ENCODE results near the gene LZIC.
A peak's percentile ranks its signal among the peaks of the same experiment; 100 is the strongest.

LZIC gene

DNA sequence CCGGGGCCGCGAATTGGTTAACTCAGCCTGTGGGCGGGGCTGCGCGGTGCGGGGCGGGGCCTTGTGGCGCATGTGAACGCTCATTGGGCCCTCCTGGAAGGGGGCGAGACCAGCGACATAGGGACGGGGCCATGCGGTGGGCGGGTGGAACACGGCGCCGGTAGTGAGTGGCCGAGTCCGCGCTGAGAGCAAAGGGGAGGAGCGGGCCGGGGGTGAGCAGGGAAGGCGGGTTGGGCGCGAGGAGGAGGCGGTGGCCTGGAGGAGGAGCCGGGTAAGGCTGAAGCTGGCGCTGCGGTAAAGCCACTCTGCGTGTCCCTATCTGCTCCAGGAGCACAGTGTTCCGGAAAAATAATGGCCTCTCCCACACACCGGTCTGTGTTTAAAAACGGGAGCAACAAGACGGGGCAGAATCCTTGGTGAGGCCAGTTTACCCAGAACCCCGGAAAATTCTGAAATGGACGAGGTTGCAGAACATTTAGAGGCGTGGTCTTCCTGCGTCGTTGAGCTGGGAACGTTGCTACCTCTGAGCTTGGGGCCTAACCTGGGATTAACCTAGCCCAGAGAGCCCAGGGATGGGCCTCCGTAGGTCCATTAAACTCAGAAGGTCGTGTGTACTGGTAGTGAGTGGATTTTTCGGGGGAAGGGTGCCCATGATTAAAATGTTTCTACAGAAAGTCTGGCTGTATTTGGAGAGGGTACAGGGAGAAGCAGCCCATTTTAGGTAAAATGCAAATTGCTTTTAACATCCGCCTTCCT lies 32.6 kb downstream of the LZIC start:
- peak; percentile 100 for DNase-seq (ENCODE audit: low read depth)

DNA sequence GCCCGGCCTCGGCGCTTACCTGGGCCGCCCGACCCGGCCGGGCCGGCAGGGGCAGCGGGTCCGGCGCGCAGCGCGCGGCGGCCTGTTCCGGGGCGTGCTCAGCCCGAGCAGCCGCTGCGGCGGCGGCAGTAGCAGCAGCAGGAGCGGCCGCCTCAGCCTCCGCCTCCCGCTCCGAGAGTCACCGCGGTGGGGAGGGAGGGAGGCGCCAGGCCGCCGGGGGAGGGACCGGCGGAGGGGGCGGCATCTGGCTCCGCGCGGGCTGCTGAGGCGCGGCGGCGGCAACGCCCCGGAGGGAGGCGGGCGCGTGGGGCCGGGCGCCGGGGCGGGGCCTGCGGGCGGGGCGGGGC lies 33.1 kb downstream of the LZIC start, which contains the start of gene CTNNBIP1:
CTNNBIP1 (minus strand) TSS at position 194 of the 347 bp plus-strand sequence. CDS start 38,205 bp downstream, outside the sequence.
- DNase-seq (ENCODE audit: low read depth), result no peak

DNA sequence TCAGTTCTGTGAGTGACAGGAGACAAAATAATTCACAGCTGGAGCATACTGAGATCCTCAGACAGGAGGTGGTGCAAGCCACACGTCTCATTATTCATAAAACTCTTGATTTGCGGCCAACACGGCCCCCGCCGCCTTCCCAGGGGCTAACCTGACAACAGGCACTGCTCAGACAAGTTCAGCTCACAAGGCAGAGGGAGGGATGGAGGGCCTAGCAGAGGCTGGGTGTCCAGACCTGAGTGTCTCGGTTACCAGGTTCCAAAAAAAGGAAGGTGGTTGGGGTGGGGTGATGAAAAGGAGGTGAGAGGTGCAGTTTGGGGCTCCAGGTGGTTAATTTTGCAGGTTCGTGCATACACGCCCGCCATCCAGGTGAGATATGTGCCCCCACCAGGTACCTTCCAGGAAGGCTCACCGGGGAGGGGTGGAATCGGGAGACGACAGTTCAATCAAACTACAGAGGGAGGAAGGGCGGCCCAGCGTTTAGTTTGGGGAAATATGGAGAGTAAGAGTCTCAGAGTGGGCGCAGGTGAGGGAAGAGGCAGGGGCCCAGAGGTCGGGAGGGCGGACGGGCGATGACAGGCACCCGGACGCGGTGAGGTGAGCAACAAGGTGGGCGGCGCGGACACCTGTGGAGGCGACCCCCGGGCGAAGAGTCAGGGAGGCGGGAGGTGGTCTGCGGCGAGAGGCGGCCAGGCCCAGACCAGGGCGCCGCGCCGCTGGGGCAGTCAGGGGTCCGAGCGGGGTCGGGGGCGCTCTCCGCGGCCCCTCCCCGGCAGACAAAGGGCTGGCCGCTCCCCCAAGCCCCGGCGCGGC lies 33.8 kb downstream of the LZIC start:
- DNase-seq (ENCODE audit: low read depth), result no peak

DNA sequence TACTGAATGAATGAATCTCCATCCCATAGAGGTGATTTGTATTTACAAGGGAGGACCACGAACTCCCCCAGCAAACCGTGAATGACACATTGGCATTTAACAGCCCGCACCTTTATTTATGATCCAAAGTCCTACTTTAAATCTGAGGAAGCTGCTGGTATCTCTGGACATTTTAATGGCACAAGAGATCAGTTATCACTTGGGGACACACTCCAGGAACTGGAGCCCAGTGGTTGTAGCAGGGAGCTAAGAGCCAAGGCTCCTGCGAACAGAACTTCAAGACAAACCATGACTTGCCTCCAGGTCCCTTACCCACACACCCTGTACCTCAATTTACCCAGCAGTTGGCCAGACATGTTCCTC lies 34.3 kb downstream of the LZIC start:
- DNase-seq (ENCODE audit: low read depth), result no peak

DNA sequence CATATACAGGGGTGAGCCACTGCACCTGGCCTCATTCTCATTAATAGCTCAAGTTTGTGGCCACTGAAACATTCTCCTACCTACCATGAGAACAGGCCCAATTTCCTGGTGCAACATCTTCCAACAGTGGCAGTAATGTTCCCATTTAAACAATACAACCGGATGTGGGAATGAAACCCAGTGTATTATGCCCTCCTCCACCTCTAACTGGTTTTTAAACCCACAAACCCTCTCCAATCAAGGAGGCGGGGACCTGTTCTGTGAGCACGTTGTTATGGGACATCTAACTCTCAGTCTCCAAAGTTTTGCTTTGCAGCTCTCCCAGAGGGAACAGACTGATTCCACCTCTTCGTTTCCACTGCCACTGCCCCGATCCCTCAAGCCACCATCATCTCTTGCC lies 35.8 kb downstream of the LZIC start:
- DNase-seq (ENCODE audit: low read depth), result no peak

DNA sequence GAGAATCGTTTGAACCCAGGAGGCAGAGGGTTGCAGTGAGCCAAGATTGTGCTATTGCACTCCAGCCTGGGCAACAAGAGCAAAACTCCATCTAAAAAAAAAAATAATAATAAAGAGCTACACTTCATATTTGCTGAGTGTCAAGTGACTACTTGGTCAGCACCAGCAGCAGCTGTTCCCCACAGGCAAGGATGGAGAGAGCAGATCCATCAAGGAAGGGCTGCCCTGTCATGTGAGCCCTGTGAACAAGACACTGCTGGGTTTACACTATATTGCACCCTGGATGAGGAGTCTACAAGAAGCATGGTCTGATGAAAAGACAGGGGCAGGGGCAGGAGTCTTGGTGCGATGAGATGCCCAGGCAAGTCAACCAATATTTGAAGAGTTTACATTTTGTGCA lies 36.7 kb downstream of the LZIC start:
- no peak for DNase-seq (ENCODE audit: low read depth)

DNA sequence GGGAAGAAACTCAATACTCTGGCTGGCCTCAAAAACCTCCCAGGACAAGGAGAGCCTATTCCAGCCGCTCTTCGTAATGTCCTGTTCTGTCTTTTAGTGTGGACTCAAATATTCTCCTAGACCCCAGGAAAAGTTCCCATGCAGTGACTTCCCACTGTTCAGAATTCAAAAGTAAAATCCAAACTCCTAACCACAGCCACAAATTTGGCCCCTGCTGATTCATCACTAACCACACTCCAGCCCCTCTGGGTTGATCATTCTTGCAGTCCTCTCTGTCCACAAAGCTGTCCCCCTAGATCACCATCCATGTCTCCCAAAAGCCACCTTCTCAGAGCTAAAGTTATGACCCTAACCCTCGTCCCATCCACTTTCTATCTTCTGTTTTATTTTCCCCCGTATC lies 38.2 kb downstream of the LZIC start:
- DNase-seq (ENCODE audit: low read depth), result no peak

DNA sequence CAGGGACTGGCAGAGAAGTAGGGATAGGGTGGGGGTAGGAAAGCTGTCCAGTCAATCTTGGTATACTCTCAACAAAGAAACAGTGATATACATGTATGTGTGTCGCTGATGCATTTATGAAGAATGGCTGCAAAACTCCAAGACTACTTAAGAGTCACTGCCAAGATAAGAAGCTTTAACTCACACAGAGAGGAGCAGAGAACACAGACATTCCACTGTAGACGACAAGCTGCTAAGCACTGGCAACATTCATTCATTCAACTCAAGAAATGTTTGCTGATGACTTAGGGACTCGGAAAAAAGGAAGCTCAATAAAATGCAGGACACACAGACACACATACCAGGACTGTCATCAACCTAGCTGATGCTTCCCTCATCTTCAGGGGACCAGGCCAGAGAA lies 38.6 kb downstream of the LZIC start:
- no peak for DNase-seq (ENCODE audit: low read depth)

DNA sequence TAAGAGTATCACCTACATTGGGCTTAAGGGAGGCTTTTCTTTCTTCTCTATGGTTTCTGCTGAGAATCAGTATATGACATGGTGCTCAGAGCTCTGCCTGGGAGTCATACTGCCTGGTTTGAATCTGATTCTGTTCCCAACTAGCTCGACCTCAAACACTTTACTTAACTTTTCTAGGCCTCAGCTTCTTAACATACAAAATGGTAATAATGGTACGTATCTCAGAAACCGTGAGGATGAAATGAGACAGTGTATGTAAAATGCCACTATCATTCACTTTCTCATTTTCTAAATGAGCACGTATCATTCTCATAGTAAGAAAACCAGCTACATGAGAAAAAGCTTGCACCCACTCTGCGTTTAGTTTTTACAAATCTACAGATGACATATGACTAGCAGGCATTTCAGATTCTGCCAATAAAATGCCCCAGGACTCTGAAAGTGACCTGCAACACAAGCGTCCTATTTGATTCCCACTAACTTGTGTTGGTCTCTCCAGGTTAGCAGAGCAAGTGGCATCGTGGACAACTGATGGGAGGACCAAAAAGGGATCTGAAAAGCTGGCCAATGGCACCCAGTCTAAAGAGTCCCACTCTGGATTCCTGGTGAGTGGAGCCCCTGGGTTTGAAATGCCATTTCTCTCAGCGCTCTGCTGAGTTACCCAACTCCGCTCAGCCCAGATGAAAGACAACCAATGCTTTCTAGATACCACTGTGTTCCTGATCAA lies 39.2 kb downstream of the LZIC start:
- no peak for DNase-seq (ENCODE audit: low read depth)

DNA sequence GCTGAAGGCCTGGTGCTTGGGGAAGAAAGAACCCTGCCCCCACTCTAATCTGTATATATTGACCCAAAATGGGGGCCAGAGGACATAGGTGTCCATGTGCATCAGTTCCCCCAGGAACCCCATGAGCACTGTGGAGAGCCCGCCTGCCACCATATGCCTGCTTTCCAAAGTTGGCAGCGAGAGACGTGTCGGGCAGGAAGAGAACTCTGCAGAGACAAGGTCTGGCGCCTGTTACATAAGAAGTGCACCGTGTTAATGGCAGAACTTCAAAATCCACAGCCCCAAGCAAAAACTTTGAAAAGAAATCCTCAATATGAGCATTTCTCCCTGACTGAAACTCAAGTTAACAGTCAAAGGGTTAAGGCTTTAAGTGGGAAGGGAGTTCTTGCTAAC lies 41.1 kb downstream of the LZIC start:
- no peak for DNase-seq (ENCODE audit: low read depth)

DNA sequence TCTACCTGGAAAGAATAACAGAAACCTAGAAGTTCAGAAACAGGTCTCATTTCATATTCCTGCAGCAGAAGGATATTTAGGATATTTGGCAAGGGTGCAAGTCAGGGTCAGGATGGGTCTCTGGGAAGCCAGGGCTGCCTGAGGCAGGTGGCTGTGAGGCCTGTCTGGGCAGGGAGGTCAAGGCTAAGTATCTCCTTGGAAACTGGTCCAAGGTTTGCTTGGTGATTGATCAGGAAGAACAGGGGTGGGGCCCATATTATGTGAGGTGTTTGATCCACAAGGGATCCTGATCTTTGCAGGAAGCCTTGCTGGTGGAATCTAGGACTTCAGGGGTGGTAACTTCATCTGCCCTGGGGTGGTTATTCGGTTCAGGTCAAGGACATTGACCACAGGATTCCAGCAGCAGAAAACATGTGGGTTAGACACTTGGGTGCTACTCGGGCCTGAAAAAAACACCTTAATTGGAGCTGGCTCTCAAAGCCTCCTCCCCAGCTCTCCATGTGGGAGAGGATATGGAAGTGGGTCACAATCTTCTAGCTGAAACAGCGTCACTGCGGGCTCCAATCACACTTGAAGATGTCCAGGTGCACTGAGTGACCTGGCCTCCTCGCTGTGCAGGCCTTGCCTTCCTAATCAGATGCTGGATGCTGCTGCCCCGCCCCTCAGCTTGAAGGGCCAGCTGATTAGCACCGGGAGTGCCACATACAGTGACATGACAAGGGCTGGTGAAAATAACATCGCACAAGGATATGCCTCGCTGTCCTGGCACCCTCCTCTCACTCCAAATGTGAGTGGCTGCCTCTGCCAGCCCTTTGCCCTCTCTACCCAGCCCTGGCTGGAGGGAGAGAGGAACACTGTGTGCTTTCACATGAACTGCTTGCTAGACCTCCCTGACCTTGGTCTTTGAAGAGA lies 41.8 kb downstream of the LZIC start:
- DNase-seq (ENCODE audit: low read depth), result no peak

DNA sequence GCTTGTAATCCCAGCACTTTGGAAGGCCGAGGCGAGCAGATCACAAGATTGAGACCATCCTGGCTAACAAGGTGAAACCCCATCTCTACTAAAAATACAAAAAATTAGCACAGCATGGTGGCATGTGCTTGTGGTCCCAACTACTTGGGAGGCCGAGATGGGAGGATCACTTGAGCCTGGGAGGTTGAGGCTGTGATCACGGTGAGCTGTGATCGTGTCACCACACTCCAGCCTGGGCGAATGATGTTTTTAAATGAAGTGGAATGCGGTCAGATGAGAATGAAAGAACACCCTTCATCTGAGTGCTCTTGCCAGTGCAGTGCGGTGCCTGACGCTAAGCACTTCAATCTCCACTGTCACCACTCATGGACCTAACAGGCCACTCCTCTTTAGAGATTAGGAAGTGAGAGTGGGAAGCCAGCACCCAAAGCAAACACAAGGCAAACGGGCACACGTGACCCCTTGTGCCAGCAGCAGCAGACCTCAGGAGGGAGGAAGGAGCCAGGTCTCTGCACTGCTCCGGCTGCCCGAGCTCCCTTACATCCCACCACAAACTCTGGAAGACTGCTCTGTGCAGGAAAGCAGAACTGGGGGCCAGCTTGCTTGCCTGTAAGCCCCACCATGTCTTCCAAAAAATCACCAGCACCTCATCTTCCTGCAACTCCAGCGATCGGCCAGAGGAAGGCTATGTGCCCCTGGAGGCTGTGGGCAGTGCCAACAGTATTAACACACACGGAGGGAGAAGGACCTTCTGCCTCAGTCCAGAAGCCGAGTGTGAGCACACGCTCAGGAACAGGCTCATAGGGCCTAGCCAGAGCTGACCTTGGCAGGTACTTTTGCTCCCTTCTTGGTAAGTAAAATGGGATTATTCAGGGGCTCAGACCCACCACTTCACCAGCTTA lies 42.8 kb downstream of the LZIC start:
- DNase-seq (ENCODE audit: low read depth), result no peak

DNA sequence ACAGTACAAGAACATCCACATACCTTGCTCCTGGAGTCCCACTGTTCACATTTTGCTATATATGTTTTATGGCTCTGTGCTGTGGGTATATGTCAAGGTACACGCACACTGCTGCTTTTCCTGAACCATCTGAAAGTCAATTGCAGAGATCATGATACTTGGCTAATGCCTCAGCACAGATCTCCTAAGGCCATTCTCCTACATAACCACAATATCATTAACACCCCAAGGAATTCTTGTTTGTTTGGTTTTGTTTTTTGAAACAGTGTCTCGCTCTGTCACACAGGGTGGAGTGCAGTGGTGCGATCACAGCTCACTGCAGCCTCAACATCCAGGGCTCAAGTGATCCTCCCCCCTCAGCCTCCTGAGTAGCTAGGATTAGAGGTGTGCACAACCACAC lies 49.1 kb downstream of the LZIC start:
- DNase-seq (ENCODE audit: low read depth), result no peak

DNA sequence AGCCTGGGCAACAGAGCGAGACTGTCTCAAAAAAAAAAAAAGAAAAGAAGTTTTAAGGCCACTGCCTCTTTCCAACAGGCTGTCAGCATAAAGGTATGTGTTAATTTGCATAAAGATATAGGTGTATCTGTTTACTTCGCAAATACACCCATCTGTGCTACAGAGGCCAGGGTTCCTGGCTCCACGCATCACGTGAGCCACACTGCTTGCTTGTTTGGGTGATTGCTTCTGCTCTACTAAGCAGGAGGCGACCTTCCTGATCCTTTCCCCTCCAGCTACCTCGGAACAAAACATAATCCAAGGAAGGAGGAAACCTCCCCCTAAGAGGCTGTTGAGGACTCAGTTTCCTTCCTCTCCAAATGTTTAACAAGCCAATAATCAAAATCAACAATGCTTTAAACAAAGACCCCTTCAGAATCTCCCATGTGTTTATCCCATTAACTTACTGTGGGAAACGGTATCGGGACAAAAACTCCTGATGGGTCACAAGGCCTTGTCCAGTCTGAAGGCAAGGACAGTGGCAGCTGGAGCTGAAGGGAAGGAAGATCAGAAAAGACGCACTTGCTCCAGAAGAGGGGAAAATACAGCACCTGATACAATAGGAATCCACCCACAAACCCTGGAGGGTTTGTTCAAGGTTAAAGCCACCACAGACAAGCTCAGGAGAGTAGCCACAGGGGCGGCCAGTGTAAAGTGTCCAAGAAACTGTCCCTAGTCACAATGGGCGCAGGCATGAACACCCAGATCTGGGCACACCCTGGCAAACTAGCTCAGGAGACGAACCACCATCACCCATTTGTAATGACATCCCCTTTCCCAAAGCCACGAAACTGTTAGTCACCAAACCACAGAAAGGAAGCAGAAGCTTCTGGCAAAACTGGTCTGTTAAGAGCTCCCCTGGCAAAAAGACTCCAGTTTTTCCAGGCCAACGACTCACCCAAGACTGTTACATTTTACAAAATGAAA lies 50.3 kb downstream of the LZIC start:
- no peak for DNase-seq (ENCODE audit: low read depth)

DNA sequence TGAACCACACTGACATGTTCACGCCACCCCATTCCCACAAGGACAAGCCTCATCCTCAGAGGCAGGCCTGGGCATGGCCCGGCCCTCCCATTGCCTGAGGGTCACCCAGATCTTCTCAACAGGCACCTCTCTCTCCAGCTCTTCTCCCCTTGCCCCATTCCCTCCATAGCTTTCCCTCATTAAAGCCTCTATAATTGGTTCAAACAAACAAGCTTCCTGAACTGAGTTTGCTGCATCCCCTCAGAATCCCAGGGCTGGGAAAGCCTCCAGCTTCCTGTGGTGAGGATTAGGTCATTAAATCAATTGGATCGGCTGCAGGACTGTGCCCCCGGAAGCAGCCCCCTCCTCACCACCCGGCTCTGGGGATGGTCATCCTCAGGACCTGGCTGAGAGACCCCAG lies 52.0 kb downstream of the LZIC start:
- DNase-seq (ENCODE audit: low read depth), result no peak

DNA sequence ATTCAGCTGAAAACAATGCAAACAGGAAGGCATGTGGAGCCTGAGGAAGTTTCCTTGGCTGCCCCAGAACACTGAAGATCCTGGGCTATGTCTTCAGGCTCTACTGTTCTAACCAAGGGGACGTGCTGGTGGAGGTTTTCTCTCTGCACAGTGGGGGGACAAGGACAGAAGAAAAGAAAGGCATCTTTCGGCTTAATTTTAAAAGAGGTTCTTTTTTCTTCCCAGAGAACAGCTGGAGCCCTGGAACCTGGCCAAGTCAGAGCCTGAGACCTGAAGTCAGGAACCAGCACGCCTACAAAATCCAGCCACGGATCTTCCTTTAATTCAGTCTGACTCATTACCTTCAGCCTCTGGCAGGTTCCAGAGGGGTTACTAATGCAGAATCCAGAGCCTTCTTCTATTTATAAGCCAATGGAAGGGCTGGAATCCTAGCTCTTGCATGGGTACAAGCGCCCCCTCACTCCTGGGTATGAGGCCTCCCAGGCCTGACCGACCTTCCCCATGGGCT lies 52.9 kb downstream of the LZIC start:
- no peak for DNase-seq (ENCODE audit: low read depth)

DNA sequence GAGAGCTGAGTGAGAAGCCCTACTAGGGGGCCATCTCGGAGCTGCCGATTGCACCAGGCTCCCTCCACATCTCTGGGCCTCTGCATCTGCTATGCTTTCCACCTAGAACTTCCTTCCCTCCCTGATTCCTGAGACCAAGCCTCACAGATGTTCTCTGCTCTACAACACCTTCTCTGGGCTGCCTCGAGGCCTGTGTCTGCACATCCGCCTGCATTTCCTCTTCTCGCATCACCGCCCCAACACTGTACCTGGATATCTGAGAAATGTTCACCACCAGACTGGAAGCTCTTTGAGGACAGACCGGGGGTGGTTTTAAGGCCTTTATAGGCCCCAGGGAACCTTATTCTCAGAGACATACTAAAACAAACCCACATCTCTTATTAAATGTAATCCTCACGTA lies 53.8 kb downstream of the LZIC start:
- no peak for DNase-seq (ENCODE audit: low read depth)

DNA sequence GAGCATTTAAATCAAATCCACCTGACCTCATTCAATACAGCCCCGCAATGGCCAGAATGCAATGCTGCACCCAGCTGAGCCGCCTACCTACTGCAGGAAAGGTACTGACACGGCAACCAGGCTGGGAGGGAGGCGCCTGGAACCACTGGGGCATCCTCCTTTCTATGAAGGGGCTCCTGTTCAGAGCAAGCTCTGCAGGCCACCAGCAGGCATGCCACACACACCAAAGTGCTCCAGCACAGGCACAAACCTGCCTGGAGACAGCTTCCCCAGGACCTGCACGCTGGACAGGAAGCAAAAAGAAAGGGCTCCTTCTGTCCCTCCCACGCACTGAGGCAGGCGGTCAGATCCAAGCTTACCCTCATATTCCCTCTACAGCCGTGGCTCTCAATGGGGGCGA lies 54.3 kb downstream of the LZIC start:
- DNase-seq (ENCODE audit: low read depth), result no peak

DNA sequence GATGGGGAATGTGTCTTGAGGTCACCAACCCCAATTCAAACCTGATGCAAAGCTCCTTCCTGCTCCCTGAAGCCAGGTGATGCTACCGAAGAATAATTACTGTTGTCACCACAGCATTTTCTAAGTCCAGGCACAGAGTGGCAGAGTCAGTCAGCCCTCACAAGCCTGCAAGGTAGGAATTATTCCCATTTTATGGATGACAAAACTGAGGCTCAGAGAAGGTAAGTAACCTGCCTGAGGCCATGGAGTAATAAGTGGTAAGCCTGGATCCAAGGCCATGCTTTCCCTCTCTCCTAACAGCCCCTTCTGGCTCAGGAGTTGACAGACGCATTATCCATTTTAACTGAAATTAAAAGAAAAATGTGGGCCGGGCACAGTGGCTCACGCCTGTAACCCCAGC lies 56.1 kb downstream of the LZIC start:
- DNase-seq (ENCODE audit: low read depth), result no peak
